ENCODE results near the gene GALNT11.

DNA sequence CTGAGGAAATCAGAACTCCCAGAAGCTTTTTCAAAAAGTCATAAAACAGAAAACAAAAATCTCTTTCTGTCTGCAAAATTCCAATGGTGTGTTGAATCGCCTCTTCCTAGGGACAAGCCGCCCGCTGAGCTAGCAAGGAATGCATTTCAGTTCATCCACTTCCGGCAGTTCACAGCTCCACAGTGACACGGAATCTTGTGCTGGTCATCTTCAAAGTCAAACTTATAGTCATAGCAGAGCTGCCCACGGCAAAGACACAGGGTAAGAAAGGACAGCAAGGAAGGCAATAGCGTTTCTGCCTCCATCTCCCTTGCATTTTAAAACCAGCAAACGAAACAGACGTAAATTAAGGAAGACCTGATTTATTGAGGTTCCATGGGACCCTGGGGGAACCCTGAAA lies 111.2 kb downstream of the GALNT11 start:
- TF ChIP-seq TRIM24 (IDR thresholded peaks at IDR 0.05) (no peak), SRF (CRISPR knock-in tag; IDR thresholded peaks at IDR 0.05) (no peak), JUND (IDR thresholded peaks at IDR 0.05; ENCODE audit: borderline replicate concordance, low read depth, low read length) (no peak), JUND (tag; IDR thresholded peaks at IDR 0.05; ENCODE audit: borderline replicate concordance, low read depth, low read length) (no peak), CREB1 (IDR thresholded peaks at IDR 0.05) (no peak), CREB1 (CRISPR knock-in tag; IDR thresholded peaks at IDR 0.05) (no peak)
